GM23338 (cell line): Measurements from ENCODE around the gene AVPR1B.

Experiments
- CREB1 ChIP-seq: fragments of 250-450 bp; sonication (Bioruptor Pico); IDR thresholded peaks from 2 replicates; pipeline ENCODE4 v1.5.0; 2020; ENCODE audit warnings: low read depth, mild to moderate bottlenecking, moderate library complexity
- CTCF ChIP-seq, 2 experiments: fragments of 200-600 bp in 1 of 2; sonication (generic) in 1 of 2; conservative IDR thresholded peaks; 2 replicates each; pipeline versions ENCODE4 v1.5.1 to v1.6.1; 2016 to 2017; ENCODE audit warnings: antibody characterized with exemption in 2 of 2, low read depth in 2 of 2, mild to moderate bottlenecking in 2 of 2, moderate library complexity in 1 of 2
- ETS1 ChIP-seq: IDR thresholded peaks from 2 replicates; pipeline ENCODE4 v1.6.1; 2016; ENCODE audit warnings: antibody characterized with exemption
- EZH2 ChIP-seq: fragments of 200-600 bp; sonication (generic); IDR thresholded peaks from one replicate; pipeline ENCODE4 v1.8.0; 2017; ENCODE audit warnings: antibody characterized with exemption, mild to moderate bottlenecking, low read depth; ENCODE audit not compliant: unreplicated experiment
- EZH2phosphoT487 ChIP-seq: fragments of 200-600 bp; sonication (generic); IDR thresholded peaks from one replicate; pipeline ENCODE4 v1.8.1; 2018; ENCODE audit warnings: antibody characterized with exemption; ENCODE audit not compliant: unreplicated experiment
- JUNB ChIP-seq: IDR thresholded peaks from one replicate; pipeline ENCODE4 v1.6.1; 2016; ENCODE audit warnings: antibody characterized with exemption; ENCODE audit not compliant: unreplicated experiment
- POLR2AphosphoS5 ChIP-seq: IDR thresholded peaks from 2 replicates; pipeline ENCODE4 v1.6.1; 2016; ENCODE audit warnings: antibody characterized with exemption, low read depth
- REST ChIP-seq: IDR thresholded peaks from one replicate; pipeline ENCODE4 v1.6.1; 2018; ENCODE audit warnings: antibody characterized with exemption; ENCODE audit not compliant: unreplicated experiment
- STAT1 ChIP-seq: IDR thresholded peaks from one replicate; pipeline ENCODE4 v1.6.1; 2016; ENCODE audit warnings: antibody characterized with exemption; ENCODE audit not compliant: unreplicated experiment
- ZNF331 ChIP-seq: fragments of 250-450 bp; sonication (Bioruptor Pico); IDR thresholded peaks from 2 replicates; pipeline ENCODE4 v1.5.0; 2020; ENCODE audit warnings: low read depth, mild to moderate bottlenecking, moderate library complexity

GRCh38 chr1:206070627-206071304 is 46.4 kb downstream of the AVPR1B start:
- TF ChIP-seq CTCF (conservative IDR thresholded peaks at IDR 0.05; ENCODE audit: low read depth in 2 of 2) (no peak), EZH2phosphoT487 (no peak), CREB1 (CRISPR knock-in tag) (no peak), POLR2AphosphoS5 (no peak), EZH2 (no peak), REST (no peak), JUNB (no peak), ETS1 (no peak), ZNF331 (CRISPR knock-in tag) (no peak), STAT1 (no peak)
